Measurements from ENCODE around the gene TRH. TPM values are rescaled to one million over a fixed set of nuclear protein-coding genes. Genes with fewer than 3 reads are reported as not detected.
A peak's percentile ranks its signal among the peaks of the same experiment; 100 is the strongest.
"Not testable (repeated sequence)": the region's sequence is repeated elsewhere in the genome, so short reads cannot be mapped to it uniquely, and the experiment has no call there.

The TRH gene
- total and polyA plus RNA-seq, 12 donors = 0.01 to 0.28 TPM; not detected in 10

DNA sequence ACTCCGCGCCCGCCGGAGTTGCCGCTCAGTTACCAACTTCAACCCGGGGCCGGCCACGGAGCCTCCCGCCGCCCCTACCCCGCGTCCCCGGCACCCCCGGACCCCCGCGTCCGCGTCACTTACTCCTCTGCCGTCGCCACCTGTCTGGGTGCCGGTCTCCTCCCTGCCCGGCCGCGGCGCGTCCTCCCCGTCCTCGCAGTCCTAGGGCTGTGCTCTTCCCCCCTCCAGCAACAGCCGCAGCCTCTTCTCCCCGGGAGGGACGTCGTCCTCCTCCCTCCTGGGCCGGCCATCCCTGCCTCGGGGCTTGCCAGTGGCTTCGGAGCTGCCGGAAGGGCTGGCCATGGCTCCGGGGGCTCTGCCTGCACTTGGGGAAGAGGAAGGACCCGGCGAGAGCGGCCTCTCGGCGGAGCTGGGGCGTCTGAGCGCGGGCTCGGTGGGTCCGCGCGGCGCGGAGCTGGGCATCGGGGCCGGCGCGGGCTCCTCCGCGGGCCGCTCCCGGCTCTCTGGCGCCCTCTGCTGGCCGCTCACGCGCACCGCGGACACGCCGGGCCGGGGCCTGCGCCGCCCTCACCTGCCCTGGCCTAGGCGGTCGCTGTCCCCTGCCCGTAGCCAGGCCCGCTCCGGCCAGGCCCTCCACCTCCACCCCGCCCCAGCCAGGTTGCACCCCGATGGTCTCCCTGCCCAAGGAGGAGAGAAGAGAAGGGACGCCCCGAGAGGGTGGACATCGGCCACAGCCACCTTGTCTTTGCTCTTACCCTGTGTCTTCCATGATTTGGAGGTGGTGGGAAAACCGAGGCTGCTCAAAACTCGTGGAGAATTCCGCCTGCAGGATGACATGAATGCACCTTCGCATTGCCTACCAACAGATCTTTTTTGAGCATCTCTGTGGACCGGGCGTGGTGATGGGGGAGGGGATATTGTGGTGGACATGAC is 28.4 kb downstream of the TRH start:
- not testable (repeated sequence) for H3K4me1 ChIP-seq, H3K36me3 ChIP-seq, ATAC-seq, H3K27ac ChIP-seq, H3K9me3 ChIP-seq
- peak overlapping the region in 9 of 10 donors; percentile 35 to 59 (median 51) for H3K4me3 ChIP-seq
- H3K27me3 ChIP-seq = peaks cover 0 to 50% (median 12%) of the 10 kb centered on the region in 7 donors
- peak; percentile 32 to 72 for DNase-seq
- 4 to 5% methylated on average over 49 to 79 of the region's 86 CpGs for WGBS, 2 donors
- intact Hi-C loops (cut with DNase I) = loop anchor here in 3 of 10 donors (5.0 kb wide), 1 partner anchor 61 kb away; no protein-coding TSS in a partner anchor
- TF ChIP-seq, protein P1, sequence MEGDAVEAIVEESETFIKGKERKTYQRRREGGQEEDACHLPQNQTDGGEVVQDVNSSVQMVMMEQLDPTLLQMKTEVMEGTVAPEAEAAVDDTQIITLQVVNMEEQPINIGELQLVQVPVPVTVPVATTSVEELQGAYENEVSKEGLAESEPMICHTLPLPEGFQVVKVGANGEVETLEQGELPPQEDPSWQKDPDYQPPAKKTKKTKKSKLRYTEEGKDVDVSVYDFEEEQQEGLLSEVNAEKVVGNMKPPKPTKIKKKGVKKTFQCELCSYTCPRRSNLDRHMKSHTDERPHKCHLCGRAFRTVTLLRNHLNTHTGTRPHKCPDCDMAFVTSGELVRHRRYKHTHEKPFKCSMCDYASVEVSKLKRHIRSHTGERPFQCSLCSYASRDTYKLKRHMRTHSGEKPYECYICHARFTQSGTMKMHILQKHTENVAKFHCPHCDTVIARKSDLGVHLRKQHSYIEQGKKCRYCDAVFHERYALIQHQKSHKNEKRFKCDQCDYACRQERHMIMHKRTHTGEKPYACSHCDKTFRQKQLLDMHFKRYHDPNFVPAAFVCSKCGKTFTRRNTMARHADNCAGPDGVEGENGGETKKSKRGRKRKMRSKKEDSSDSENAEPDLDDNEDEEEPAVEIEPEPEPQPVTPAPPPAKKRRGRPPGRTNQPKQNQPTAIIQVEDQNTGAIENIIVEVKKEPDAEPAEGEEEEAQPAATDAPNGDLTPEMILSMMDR (IDR thresholded peaks at IDR 0.05) = peak; percentile 49 to 87 (median 70)

DNA sequence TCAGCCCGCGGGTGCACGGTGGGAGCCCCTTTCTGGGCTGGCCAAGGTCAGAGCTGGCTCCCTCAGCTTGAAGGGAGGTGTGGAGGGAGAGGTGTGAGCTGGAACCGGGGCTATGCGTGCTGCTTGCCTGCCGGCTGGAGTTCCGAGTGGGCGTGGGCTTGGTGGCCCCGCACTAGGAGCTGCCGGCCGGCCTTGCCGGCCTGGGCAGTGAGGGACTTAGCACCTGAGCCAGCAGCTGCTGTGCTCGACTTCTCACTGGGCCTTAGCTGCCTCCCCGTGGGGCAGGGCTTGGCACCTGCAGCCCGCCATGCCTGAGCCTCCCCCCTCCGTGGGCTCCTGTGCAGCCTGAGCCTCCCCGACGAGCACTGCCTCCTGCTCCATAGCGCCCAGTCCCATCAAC is 36.0 kb downstream of the TRH start:
- no peak overlapping the region for H3K27ac ChIP-seq
- no peak overlapping the region for H3K4me3 ChIP-seq
- H3K36me3 ChIP-seq = no peaks in the 10 kb centered on the region
- no peaks in the 10 kb centered on the region for H3K9me3 ChIP-seq
- WGBS, 2 donors = 86% methylated on average over 19 of the region's 19 CpGs
- DNase-seq (no peak), ATAC-seq (no peak)
- H3K4me1 ChIP-seq = no peaks in the 10 kb centered on the region
- intact Hi-C loops (cut with DNase I) = no loop called here
- TF ChIP-seq, protein P1 (IDR thresholded peaks at IDR 0.05) = no peak
- H3K27me3 ChIP-seq = peaks cover 0 to 20% (median 5%) of the 10 kb centered on the region in 7 donors

DNA sequence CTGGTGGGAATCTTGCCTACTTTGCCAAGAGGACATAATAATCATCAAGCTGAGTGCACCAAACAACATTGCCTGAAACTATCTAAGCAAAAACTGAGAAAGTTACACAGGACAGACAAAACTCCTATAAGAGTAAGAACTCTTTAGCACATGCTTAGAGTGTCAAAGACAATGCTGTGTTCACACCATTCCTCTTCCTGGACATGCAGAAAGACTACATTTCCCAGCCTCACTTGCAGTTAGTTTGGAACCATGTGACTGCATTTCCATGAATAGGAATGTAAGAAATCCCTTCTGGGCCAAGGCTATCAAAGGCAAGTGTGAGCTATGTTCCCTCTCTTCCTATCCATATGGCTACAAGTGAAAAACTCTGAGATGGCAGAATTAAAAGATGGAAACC is 37.6 kb downstream of the TRH start:
- H3K4me3 ChIP-seq; H3K4me1 ChIP-seq; H3K27ac ChIP-seq; DNase-seq; intact Hi-C loops (cut with DNase I); H3K9me3 ChIP-seq; ATAC-seq; H3K36me3 ChIP-seq: not testable (repeated sequence)
- H3K27me3 ChIP-seq = peaks cover 0 to 15% (median 0%) of the 10 kb centered on the region in 7 donors

DNA sequence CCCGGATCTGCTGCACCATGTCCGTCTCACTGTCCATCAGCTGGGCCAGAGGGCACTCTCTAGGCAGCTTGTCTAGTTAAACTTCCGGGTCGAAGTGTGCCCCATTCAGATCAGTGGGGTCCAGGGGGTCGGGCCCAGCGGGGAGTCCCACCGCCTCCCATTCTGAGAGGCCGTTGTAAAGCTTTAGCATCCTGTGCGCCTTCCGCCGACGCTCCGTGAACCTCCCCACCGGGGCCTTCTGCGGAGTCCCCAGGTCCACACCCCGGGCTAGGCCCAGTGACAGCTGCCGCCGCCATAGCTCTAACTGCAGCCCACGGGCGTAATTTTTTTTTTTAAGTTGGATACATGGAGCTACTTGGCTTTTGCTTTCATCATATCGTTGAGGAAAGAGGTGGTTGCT is 38.7 kb downstream of the TRH start:
- intact Hi-C loops (cut with DNase I); H3K4me1 ChIP-seq; H3K4me3 ChIP-seq; H3K9me3 ChIP-seq; DNase-seq; H3K27ac ChIP-seq; H3K36me3 ChIP-seq; ATAC-seq: not testable (repeated sequence)
- peaks cover 0 to 15% (median 0%) of the 10 kb centered on the region in 7 donors for H3K27me3 ChIP-seq
- WGBS, 2 donors = 91 to 95% methylated on average over 20 to 21 of the region's 21 CpGs

DNA sequence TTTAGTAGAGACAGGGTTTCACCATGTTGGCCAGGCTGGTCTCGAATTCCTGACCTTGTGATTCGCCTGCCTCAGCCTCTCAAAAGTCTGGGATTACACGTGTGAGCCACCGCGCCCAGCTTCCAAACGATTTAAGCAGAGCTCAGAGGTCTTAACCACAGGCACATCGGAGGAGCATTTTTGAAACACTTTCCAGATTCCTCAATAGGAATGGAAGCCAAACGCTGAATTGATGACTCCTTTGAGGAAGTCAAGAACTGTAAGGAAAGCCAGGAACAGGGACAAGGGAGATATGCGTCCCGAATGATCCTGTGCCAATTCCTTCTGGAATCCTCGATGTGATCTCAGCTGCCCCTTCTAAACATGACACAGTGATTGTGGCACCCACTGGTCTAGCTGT is 40.0 kb downstream of the TRH start:
- 64 to 69% methylated on average over 11 of the region's 11 CpGs for WGBS, 2 donors
- Histone ChIP-seq H3K4me1 (no peaks in the 10 kb centered on the region), H3K27ac (no peak overlapping the region), H3K36me3 (no peaks in the 10 kb centered on the region), H3K27me3 (peaks cover 0 to 10% (median 0%) of the 10 kb centered on the region in 7 donors), H3K9me3 (no peaks in the 10 kb centered on the region), H3K4me3 (no peak overlapping the region)
- intact Hi-C loops (cut with DNase I) = no loop called here
- TF ChIP-seq, protein P1 (IDR thresholded peaks at IDR 0.05) = no peak
- DNase-seq = no peak
- no peak for ATAC-seq

DNA sequence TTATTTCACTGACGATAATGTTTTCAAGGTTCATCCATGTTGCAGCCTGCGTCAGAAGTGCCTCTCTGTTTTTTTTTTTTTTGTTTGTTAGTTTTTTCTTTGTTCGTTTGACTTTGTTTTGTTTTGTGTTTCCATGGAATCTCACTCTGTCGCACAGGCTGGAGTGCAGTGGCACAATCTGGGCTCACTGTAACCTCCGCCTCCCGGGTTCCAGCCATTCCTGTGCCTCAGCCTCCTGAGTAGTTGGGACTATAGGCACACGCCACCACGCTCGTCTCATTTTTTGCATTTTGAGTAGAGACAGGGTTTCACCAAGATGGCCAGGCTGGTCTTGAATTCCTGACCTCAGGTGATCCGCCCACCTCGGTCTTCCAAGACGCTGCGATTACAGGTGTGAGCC is 43.1 kb downstream of the TRH start:
- H3K27ac ChIP-seq; DNase-seq; H3K4me3 ChIP-seq; ATAC-seq; H3K36me3 ChIP-seq; H3K27me3 ChIP-seq; H3K9me3 ChIP-seq; H3K4me1 ChIP-seq; intact Hi-C loops (cut with DNase I): not testable (repeated sequence)
- 77 to 88% methylated on average over 13 of the region's 13 CpGs for WGBS, 2 donors
